AG08395 (cell line): Measurements from ENCODE around the gene GNAS-AS1.

Source experiments
- DNase-seq: peaks from one replicate; pipeline ENCODE4 v3.0.0; 2012; ENCODE audit warnings: mixed read lengths, low spot score

Gene GNAS-AS1

DNA sequence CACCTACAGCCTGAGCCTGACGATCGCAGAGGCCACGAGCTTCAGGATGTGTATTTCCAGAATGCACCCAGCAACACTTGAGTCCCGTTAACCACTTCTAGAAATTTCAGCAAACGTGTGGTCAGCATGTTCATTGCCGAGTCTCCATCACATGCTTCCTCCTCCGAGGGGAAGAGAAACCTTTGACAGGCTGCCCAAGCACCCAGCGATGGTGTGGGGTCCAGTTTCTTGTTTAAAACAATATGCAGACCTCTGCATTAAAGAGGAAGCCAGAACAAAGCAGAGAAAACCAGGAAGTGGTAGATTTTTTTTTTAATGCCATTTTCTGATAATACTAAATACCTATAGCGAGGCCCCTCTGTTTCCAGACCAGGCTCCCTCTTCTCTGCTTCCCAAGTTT, 71.9 kb downstream of the GNAS-AS1 start:
- no peak for DNase-seq

- DNase-seq = no peak
Observed at GRCh38 chr20:58777657-58778056, 73.0 kb downstream of the GNAS-AS1 start.

GRCh38 chr20:58776109-58776508, 74.6 kb downstream of the GNAS-AS1 start:
- DNase-seq = no peak

DNA sequence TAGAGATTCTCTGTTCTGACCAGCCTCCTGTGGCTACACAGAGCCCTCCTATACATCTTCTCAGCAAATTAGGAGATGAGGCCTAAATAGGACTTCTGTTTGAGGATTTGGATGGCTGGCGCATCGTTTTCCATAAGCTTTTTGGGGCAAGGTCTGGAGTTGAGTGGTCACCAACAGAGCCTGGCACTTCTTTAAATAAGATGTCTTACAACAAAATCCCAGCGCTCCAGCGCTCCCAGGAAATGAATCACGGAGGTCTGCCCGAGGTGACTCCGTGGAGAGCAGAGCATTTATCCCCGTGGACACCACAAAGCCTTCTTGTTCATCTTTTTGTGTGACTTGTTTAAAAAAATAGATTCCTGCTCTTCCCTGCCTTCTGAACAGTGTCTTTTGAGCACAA, 75.3 kb downstream of the GNAS-AS1 start:
- no peak for DNase-seq

GRCh38 chr20:58774667-58775263, 75.9 kb downstream of the GNAS-AS1 start:
- no peak for DNase-seq

- no peak for DNase-seq
Observed at GRCh38 chr20:58774214-58774613, 76.5 kb downstream of the GNAS-AS1 start.

GRCh38 chr20:58772786-58773185, 77.9 kb downstream of the GNAS-AS1 start:
- DNase-seq = no peak
